ENCODE results near the gene CERKL. TPM values are rescaled to one million over a fixed set of nuclear protein-coding genes. Genes with fewer than 3 reads are reported as not detected.

The CERKL gene
- total and polyA plus RNA-seq, 9 of the 15 experiments (the other 6 are each of a cell fraction or from before 2014, with no cell fraction given), result 0.04 to 0.08 TPM; not detected in 7

- 0% methylated on average over 4 of the region's 4 CpGs for WGBS (ENCODE audit: insufficient coverage, low coverage, missing lambda C conversion rate)
Observed at GRCh38 chr2:181586569-181587081, 70.3 kb downstream of the CERKL start.

More at GRCh38 chr2:181586569-181587081, 70.3 kb downstream of the CERKL start:
- Histone ChIP-seq H3K9ac (ENCODE audit: insufficient read depth in 1 of 2, low read depth in 2 of 2, low read length in 2 of 2) (no peak overlapping the region), H3K27me3 (ENCODE audit: control insufficient read depth in 2 of 2, insufficient read depth in 2 of 2, low read length in 2 of 2) (no peaks in the 10 kb centered on the region), H3K4me3 (no peak overlapping the region), H3K9me3 (replicated peaks; ENCODE audit: control insufficient read depth, insufficient read depth, low read depth, low read length) (no peaks in the 10 kb centered on the region), H4K20me1 (replicated peaks; ENCODE audit: control insufficient read depth, insufficient read depth, low read length) (no peaks in the 10 kb centered on the region), H3K9me1 (ENCODE audit: control insufficient read depth, insufficient read depth, low read length) (no peaks in the 10 kb centered on the region), H3K4me2 (ENCODE audit: insufficient read depth, low read length) (no peak overlapping the region), H3K4me1 (replicated peaks in 1 of 2; ENCODE audit: control insufficient read depth in 2 of 2, insufficient read depth in 2 of 2, low read length in 2 of 2) (no peaks in the 10 kb centered on the region), H2AFZ (ENCODE audit: low read depth, low read length) (no peak overlapping the region), H3K79me2 (ENCODE audit: control insufficient read depth, insufficient read depth, low read length) (no peaks in the 10 kb centered on the region), H3K36me3 (ENCODE audit: control insufficient read depth, insufficient read depth, low read length) (no peaks in the 10 kb centered on the region), H3K27ac (ENCODE audit: extremely low read depth, low read depth, low read length) (no peak overlapping the region)
- ATAC-seq, result no peak
- no peak for FAIRE-seq
- DNase-seq (ENCODE audit: extremely low read depth in 1 of 4, low spot score in 3 of 4), result no peak
- ChIA-PET POLR2A (no interaction called here), CTCF (ENCODE audit: low intra/inter-chr PET ratio) (no interaction called here)
- in situ Hi-C loops (cut with MboI) (no loop called here), intact Hi-C loops (cut with micrococcal nuclease) (no loop called here)
- TF ChIP-seq NRF1 (conservative IDR thresholded peaks at IDR 0.05 in 1 of 2, IDR thresholded peaks at IDR 0.05 in 1 of 2) (no peak), CC2D1A (IDR thresholded peaks at IDR 0.05) (no peak), TEAD4 (IDR thresholded peaks at IDR 0.05; ENCODE audit: low read length) (no peak), TEAD4 (CRISPR knock-in tag; IDR thresholded peaks at IDR 0.05; ENCODE audit: borderline replicate concordance) (no peak), ZNF644 (tag; IDR thresholded peaks at IDR 0.05; ENCODE audit: low read depth) (no peak), CTCFL (IDR thresholded peaks at IDR 0.05; ENCODE audit: borderline replicate concordance, insufficient read depth, low read depth, low read length, poor library complexity, severe bottlenecking) (no peak), REST (IDR thresholded peaks at IDR 0.05; ENCODE audit: borderline replicate concordance) (no peak), REST (CRISPR knock-in tag; IDR thresholded peaks at IDR 0.05; ENCODE audit: low read depth) (no peak), TAF15 (IDR thresholded peaks at IDR 0.05; ENCODE audit: low read depth, low read length) (no peak), PHF21A (IDR thresholded peaks at IDR 0.05; ENCODE audit: borderline replicate concordance, low read depth) (no peak), TBL1XR1 (IDR thresholded peaks at IDR 0.05; ENCODE audit: low read length in 2 of 2) (no peak), FIP1L1 (IDR thresholded peaks at IDR 0.05; ENCODE audit: low read depth, low read length, poor library complexity, severe bottlenecking) (no peak), NR3C1 (CRISPR knock-in tag; IDR thresholded peaks at IDR 0.05) (no peak)
- no TSS peak for BruUV-seq (replicated peaks)

All from K562 (cell line).